HG02840 (cell line): ENCODE data around the gene GPC1.

Experiments
- ATAC-seq: cut with Tn5 transposase; IDR thresholded peaks from one replicate; pipeline ENCODE4 v1.9.1; 2021; ENCODE audit warnings: mild to moderate bottlenecking, moderate library complexity, moderate number of reproducible peaks; ENCODE audit not compliant: unreplicated experiment, low FRiP score

Gene GPC1

DNA sequence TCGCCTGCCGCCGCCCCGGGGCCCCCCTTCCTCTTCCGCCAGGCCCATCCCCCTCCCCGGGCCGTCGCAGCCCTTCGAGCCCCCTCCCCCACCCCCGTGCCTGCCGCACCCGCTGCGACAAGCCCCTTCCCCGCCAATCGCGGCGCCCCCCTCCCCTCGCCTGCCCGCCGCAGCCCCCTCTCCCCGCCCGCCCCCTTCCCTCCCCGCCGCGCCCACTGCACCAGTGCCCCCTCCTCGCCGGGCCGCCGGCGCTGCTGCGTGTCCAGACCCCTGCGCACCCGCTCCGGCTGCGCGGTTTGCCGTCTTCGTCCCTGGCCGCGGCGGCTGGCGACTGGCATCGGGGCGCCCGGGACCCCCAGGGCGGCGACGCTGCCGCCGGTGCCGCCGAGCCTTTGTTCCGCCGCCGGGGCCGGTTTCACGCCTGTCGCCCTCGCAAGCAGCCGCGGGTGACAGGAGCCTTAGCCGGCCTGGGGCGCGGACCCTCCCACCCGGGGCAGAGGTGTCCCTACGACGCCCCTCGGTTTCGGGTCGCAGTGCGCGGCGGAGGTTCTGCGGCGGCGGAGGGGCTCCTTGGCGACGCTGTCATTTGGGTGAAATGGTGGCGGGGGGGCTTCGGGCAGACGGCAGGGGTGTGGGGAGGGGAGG is 18.1 kb downstream of the GPC1 start:
- no peak for ATAC-seq

DNA sequence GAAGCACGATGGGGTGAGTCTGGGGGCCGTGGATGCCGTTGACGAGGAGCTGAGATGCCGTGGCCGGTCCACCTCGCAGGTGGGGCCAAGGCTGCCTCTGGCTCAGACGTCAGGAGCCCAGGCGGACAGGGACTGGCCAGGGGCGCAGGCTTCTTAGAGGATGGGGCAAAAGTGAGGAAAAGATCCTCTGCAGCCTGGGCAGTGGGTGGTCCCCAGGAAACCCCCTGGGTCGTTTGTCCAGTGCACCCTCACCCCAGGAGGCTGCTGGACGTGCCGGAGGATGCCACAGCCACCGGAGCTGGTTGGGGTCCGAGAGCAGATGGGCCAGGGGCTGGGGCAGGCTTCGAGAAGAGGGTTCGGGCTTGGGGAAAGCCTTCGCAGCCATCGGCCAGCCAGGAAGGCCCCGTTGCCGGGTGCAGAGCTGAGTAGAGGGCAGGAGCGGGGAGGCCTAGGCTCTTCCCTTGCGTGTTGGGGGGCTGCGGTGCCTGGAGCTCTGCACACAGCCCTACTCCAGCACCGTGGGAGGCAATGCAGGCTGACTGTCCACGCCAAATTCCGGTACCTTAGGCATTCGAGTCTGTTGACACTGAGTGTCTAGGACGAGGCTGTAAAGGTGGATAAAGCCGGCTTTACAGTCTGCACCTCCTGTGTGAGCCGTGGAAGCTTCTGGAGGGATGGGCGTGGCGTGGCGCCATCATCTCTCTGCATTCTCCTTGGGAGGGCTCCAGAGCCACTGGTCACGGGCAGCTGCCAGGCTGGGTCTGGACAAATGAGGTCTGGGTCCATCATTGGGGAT is 18.8 kb downstream of the GPC1 start:
- ATAC-seq: no peak

DNA sequence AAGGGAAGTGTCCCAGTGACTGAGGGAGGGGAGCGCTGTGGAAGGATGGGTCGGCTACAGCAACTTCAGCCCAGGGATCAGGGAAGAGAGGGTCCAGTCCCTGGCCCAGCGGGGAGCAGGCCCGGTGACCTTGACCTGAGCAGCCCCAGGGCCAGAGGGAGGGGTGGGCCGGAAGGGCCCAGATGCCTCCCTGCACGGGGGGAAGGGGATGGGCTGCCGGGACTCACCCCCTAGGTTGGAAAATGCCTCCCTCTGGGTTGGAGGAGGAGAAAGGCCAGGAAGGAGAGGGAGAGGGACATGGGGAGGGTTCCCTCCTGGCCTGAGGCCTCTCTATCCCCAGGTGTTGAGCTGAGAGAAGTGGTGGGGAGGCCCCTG is 19.8 kb downstream of the GPC1 start:
- no peak for ATAC-seq

- no peak for ATAC-seq
Measured at GRCh38 chr2:240455647-240456446, 20.4 kb downstream of the GPC1 start.

DNA sequence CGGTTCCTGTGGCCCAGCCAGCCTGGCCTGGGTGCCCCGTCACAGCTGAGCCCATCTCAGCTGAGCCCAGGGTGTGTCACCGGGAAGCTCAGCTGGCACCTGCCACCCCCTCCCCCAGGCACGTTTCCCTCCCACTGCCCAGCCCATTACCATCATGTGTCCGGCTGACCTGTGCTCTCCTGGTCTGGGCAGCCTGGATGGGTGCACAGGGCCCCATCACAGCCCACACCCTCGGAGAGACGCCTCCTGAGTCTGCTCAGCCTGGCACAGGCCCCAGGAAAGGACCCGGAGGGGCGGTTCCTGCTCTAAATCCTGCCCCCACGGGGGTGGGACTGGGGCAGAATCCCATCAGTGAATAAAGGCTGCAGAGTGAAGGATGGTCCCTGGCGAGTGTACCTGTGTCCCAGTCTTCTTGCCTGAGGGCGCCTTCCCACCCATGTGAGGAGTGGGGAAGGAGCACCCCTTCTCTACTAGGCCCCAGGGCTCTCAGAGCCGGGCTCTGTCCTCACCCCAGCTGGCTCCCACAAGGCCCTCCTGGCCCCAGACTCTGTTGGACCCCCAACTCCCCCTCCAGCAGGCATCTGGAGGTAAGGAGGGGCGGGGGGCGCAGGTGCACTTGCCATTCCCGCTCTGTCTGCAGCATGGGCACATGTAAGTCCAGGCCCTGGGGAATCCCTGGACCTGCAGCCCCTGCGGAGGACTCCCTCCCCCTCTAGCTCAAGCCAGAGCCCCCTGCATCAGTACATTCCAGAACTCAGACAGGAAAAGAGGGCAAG is 21.2 kb downstream of the GPC1 start:
- no peak for ATAC-seq

- ATAC-seq: no peak
Measured at GRCh38 chr2:240457223-240458043, 22.0 kb downstream of the GPC1 start.

DNA sequence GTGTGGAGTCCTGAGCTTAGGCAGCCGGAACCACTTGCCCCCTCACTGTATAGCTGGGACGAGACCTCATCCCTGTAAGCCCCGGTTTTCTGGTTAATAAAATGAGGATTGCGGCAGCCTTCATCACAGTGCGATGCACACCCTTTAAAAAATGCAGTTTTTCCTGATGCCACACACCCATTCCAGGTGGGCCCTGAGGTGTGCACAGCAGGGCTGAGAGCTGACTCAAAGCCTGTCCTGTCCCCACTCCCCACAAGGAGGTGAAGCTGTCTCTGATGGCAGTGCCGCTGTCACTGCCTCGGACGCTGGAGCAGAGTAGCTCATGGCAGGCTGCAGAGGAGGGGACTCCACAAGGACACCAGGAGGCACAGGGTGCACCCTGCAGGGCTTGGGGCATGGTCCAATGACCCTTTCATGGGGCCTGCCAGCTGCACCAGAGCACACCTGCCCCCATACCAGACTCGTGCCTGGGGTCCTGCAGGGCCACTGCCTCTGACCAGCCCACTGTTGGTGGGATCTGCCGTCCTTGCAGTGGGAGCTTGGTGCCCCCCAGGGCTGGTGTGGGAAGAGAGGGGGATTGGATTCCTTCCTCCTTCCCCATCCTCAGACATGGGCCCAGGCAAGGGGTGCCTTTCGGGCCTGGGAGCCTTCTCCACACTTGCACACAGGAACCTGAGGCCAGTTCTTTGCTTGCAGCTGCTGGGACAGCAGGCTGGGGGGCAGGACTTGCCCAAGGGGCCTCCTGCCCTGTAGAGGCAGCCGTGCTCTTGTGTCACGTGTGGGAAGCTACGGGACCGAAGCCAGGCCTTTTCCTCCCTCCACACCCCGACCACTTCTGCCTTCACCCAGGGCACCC is 22.8 kb downstream of the GPC1 start:
- no peak for ATAC-seq

- no peak for ATAC-seq
Measured at GRCh38 chr2:240458900-240459391, 23.5 kb downstream of the GPC1 start.

DNA sequence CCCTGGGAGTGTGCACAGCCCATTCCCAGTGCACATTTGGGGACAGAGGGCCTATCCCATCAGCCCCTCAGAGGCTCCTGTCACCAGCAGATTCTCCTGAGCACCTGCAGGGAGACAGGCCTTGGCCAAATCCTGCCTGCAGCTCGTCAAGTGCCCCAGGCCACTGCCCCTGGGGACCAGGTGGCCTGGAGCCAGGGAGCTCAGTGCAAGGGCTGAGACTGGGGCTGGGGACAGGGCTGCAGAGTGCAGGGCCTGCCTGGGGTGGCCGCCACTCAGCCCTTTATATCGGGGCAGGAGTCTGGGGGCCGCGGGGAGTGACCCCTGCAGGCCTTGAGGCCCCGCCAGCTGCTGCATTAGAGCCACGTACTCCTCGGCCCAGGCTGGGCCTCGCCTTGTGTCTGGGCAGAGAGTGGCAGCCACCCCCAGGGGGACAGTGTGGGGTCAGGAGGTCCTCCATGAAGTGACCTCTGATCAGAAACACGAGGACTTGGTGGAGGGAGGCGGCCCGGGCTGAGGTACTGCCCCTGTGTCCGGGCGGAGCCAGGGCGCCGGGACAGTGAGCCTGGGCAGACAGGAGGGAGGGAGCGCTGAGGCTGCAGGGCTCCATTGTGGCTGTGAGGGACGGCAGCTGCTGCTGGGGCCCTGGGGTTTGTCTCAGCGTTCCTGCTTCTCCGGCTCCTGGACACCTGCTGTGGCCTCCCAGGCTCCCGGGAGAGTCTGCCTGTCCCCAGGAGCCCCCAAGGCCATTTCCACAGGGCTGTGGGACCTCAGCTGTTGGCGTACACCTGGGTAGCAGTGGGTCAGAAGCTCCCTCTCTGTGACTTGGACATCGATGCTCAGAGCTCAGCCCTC is 24.2 kb downstream of the GPC1 start:
- no peak for ATAC-seq

DNA sequence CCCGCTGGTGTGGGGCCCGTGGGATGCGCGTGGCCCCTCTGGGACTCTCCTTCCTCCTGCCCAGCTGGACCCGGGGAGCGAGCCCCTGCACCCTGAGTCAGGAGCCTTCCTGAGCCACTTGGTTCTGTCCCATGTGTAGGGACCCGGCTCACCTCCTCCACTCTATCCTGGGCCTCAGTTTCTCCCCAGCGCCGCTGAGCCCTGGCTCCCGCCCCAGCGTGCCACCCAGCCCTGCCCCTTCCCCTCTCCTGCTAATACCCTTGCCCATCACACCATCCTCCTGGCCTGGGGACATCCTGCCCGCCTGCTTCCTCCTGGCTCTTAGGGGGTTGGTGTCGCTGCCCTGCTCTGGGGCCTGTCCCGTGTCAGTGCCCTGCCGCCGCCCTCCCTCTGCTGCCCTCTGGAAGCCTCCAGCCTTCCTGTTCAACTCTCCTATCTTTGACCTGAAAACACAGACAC is 24.8 kb downstream of the GPC1 start:
- no peak for ATAC-seq

DNA sequence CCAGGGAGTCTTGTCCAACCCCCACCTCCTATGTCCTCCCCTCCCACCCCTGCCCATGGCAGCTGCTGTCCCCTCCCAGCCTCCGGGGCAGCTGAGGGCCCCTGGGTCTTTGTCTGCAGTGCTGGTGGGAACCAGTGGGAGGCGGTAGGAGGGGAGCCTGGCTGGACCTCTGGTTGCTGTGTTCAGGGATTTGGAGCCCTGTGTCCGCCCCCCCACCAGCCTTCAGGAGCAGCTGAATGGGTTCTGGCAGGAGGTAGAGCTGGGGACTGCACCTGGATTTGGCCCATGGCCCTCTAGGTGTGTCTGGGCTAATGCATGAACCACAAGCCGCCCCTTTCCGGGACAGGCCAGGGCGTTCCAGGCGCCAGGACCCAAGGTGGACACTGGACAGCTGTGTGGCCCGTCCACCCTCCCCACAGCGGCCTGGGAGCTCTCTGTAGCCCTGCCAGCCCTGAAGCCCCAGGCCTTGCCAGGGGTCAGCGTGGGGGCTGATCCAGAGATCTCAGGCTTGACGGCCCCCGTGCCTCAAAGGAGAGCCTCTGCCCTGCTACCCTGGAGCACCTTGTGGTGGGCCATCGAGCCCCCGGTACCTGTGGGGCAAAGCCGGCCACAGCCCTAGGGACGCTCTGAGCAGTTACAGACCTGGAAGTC is 25.4 kb downstream of the GPC1 start:
- ATAC-seq: no peak

- no peak for ATAC-seq
Measured at GRCh38 chr2:240461471-240462072, 26.1 kb downstream of the GPC1 start.

DNA sequence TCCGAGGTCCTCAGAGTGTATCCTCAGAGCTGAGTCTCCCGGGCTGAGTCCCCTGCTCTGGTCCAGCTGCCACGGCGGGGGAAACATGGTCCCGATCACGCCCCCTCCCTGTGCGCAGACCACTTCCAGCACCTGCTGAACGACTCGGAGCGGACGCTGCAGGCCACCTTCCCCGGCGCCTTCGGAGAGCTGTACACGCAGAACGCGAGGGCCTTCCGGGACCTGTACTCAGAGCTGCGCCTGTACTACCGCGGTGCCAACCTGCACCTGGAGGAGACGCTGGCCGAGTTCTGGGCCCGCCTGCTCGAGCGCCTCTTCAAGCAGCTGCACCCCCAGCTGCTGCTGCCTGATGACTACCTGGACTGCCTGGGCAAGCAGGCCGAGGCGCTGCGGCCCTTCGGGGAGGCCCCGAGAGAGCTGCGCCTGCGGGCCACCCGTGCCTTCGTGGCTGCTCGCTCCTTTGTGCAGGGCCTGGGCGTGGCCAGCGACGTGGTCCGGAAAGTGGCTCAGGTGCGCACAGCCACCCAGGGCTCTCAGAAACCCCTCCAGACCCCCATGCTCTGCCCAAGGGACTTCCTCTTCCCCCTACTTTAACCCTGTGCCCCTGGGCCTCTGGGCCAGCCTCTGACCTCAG is 26.7 kb downstream of the GPC1 start:
- ATAC-seq: no peak

DNA sequence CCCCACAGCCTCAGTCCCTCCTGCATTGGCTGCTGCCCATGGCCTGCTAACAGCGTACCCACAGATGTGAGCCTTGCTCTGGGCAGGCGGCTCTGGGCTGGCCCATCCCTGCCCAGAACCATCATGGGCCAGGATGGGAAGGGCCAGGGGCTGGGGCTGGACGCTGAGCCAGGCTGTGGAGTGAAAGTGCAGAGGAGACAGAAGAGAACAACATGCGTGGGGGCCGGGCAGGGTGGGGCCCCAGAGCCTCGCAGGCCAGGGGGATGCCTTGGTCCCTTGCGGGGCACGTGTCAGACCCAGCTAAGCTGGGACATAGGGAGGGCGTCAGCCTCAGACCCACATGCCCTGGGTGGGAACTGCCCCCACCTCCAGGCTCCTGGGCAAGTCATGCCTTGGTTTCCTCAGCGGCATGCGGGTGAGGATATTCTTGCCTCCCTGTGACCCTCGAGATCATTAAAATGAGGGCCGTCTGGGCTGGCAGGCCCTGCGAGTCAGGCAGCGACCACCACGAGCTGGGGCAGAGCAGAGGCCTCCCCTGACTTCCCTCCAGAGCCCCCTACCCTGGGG is 27.3 kb downstream of the GPC1 start:
- no peak for ATAC-seq

DNA sequence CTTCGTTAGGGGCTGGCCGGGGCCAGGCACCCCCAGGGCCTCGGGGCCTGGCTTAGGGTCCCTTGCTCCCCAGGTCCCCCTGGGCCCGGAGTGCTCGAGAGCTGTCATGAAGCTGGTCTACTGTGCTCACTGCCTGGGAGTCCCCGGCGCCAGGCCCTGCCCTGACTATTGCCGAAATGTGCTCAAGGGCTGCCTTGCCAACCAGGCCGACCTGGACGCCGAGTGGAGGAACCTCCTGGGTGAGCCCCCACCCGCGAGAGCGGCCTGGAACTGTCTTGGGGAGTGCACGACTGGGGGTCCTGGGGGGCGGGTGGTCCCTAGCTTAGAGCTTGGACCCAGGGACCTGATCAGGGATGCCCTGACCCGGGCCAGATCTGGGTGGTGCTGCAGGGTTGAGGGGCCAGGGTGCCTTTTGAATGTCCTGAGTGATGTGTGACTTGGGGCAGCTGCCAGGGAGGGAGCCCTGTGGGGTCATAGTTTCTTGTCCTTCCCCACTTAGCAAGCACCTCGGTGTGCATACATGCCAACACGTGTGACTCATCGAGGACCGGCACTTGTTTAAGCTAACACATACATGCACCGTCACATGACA is 27.9 kb downstream of the GPC1 start:
- ATAC-seq: no peak
